ENCODE data around the gene EML4. TPM values are rescaled to one million over a fixed set of nuclear protein-coding genes. Genes with fewer than 3 reads are reported as not detected.

The EML4 gene
- total and polyA plus RNA-seq, 2 of the 13 experiments (the other 11 are each of a cell fraction or from before 2014, with no cell fraction given): 243 to 476 TPM

- TF ChIP-seq ZNF280D (CRISPR knock-in tag; IDR thresholded peaks at IDR 0.05) (0 out of 2 replicates have a peak, but pooled peaks have one; percentile 35), ZNF20 (CRISPR knock-in tag; IDR thresholded peaks at IDR 0.05) (no peak)
These were observed 40.2 kb upstream of the EML4 start (continued) for GRCh38 chr2:42128721-42129486.

- intact Hi-C loops (cut with micrococcal nuclease; ENCODE audit: unreplicated experiment): no loop called here
- FAIRE-seq: no peak
- Histone ChIP-seq H3K27me3 (ENCODE audit: control insufficient read depth in 1 of 2, insufficient read depth in 2 of 2, low read length in 2 of 2) (no peaks in the 10 kb centered on the region), H3K4me3 (replicated peaks in 1 of 3; ENCODE audit: insufficient read depth in 1 of 3, low read depth in 2 of 3, low read length in 3 of 3) (no peak overlapping the region), H3K4me1 (ENCODE audit: insufficient read depth, low read length) (peaks cover 100% of the 10 kb centered on the region), H3K9ac (ENCODE audit: insufficient read depth, low read depth, low read length) (no peak overlapping the region), H2AFZ (ENCODE audit: low read length) (no peak overlapping the region), H3K79me2 (ENCODE audit: insufficient read depth, low read length) (peaks cover 41% of the 10 kb centered on the region), H3K4me2 (ENCODE audit: low read depth, low read length) (no peak overlapping the region), H3K9me3 (ENCODE audit: low read length) (no peaks in the 10 kb centered on the region), H3K36me3 (replicated peaks in 1 of 2; ENCODE audit: control insufficient read depth in 1 of 2, insufficient read depth in 2 of 2, low read length in 2 of 2) (no peaks in the 10 kb centered on the region), H3K27ac (ENCODE audit: extremely low read length, insufficient read depth, low read length) (peak overlapping the region; percentile 84), H4K20me1 (ENCODE audit: insufficient read depth, low read length) (no peaks in the 10 kb centered on the region)
- 100% methylated on average over 1 of the region's 1 CpG for WGBS (ENCODE audit: low lambda C conversion rate)
- no TSS peak for BruUV-seq (replicated peaks)
- ChIA-PET CTCF (ENCODE audit: low intra/inter-chr PET ratio, low total read pairs) (no interaction called here), POLR2A (interaction anchor here (4.1 to 7.0 kb wide), 4 partner anchors 8 to 24 kb away, joined by 34 to 100 read pairs (median 44); no protein-coding TSS in a partner anchor)
- no peak for ATAC-seq
- in situ Hi-C loops (cut with HindIII; ENCODE audit: extremely low pct_ligation_motif_present, low pct_unique_long_range_greater_than_20kb): no loop called here
- TF ChIP-seq ZFP91 (CRISPR knock-in tag; IDR thresholded peaks at IDR 0.05; ENCODE audit: borderline replicate concordance) (0 out of 2 replicates have a peak, but pooled peaks have one; percentile 37), ZNF205 (CRISPR knock-in tag; IDR thresholded peaks at IDR 0.05) (0 out of 2 replicates have a peak, but pooled peaks have one; percentile 22), ZNF687 (CRISPR knock-in tag; IDR thresholded peaks at IDR 0.05) (peak; percentile 53), MED8 (CRISPR knock-in tag; IDR thresholded peaks at IDR 0.05; ENCODE audit: insufficient replicate concordance) (no peak), PHF5A (CRISPR knock-in tag; IDR thresholded peaks at IDR 0.05; ENCODE audit: low read depth, unreplicated experiment) (no peak), ZNF788 (CRISPR knock-in tag; IDR thresholded peaks at IDR 0.05; ENCODE audit: borderline replicate concordance) (peak; percentile 30; the same call in 1 of the 2 replicates), ZBTB38 (CRISPR knock-in tag; IDR thresholded peaks at IDR 0.05) (peak; percentile 56; the same call in 1 of the 2 replicates), TBX2 (CRISPR knock-in tag; IDR thresholded peaks at IDR 0.05; ENCODE audit: borderline replicate concordance) (peak; percentile 42; the same call in 1 of the 2 replicates)
- no peak for DNase-seq (ENCODE audit: low spot score)
These were observed 39.7 kb upstream of the EML4 start for GRCh38 chr2:42129487-42129852.

Data from HepG2 (cell line).